Kidney (tissue), 14 donors: Measurements from ENCODE around the gene SLC39A12. TPM values are rescaled to one million over a fixed set of nuclear protein-coding genes. Genes with fewer than 3 reads are reported as not detected.

Experiments
- DNase-seq, 5 donors: peaks; one replicate each; pipeline ENCODE4 v3.0.0-alpha.2; 2013 to 2020
- FAIRE-seq: peaks from 2 replicates; lab custom pipeline; 2012; peaks lifted over from hg19 to GRCh38; lab: Jason Lieb, UNC
- H3K27ac ChIP-seq, 2 donors: one replicate each; pipeline ENCODE4 v1.7.0; 2013; ENCODE audit warnings: low read depth in 2 of 2, low read length in 2 of 2, inconsistent platforms in 1 of 2
- H3K27me3 ChIP-seq: one replicate; pipeline ENCODE4 v1.7.1; 2013; ENCODE audit warnings: low read length, inconsistent platforms; ENCODE audit not compliant: control insufficient read depth, insufficient read depth
- H3K36me3 ChIP-seq, 3 donors: one replicate each; pipeline versions ENCODE4 v1.7.0 to v1.7.1; 2013; ENCODE audit warnings: low read length in 3 of 3, control low read depth in 1 of 3, inconsistent platforms in 1 of 3; ENCODE audit not compliant: insufficient read depth in 3 of 3, control insufficient read depth in 2 of 3
- H3K4me1 ChIP-seq, 3 donors: one replicate each; pipeline versions ENCODE4 v1.7.0 to v1.7.1; 2013; ENCODE audit warnings: low read length in 3 of 3, inconsistent platforms in 1 of 3, low read depth in 1 of 3; ENCODE audit not compliant: control insufficient read depth in 2 of 3, insufficient read depth in 2 of 3
- H3K4me3 ChIP-seq, 3 donors: one replicate each; pipeline versions ENCODE4 v1.7.0 to v1.8.1; 2013; ENCODE audit warnings: low read length in 3 of 3, control low read depth in 1 of 3, inconsistent platforms in 1 of 3
- H3K9ac ChIP-seq, 3 donors: one replicate each; pipeline versions ENCODE4 v1.7.0 to v1.7.1; 2013; ENCODE audit warnings: low read length in 3 of 3, control low read depth in 1 of 3, inconsistent platforms in 1 of 3
- H3K9me3 ChIP-seq, 3 donors: one replicate each; pipeline versions ENCODE4 v1.7.0 to v1.7.1; 2013; ENCODE audit warnings: low read length in 3 of 3, control low read depth in 1 of 3, inconsistent platforms in 1 of 3; ENCODE audit not compliant: control insufficient read depth in 2 of 3, insufficient read depth in 1 of 3
- CTCF ChIP-seq: IDR thresholded peaks from 3 replicates; pipeline ENCODE4 v1.5.1; 2012; ENCODE audit warnings: mild to moderate bottlenecking, moderate library complexity, borderline replicate concordance; ENCODE audit not compliant: insufficient read depth; ENCODE audit errors: extremely low read depth
- intact Hi-C: fragments of 100-400 bp; cut with DNase I; formaldehyde crosslinking; loops from one replicate; pipeline ENCODE4 v1.11.1; 2022
- polyA plus RNA-seq: library from polyadenylated mRNA; stranded (reverse); fragments of 350-450 nt; fragmentation: Illumina TruSeq; extraction: RNeasy Lipid Tissue Mini Kit (QIAGEN cat#74804); gene quantifications from one replicate; pipeline ENCODE4 v1.2.3, GENCODE V29; 2014; ENCODE audit warnings: low read depth, low replicate concordance; ENCODE audit not compliant: insufficient read depth
- total RNA-seq: library from RNA; stranded (reverse); fragmentation: NEBNext Ultra II Directional; extraction: Animal tissue kit (Norgen Biotek cat#: 25700); gene quantifications from one replicate; pipeline ENCODE4 v1.2.1, GENCODE V29; 2021
- donor health status: control.
- donor health status: control.
- donor health status: control.
- donor health status: control.
- donor health status: control.
- donor health status: DM: yes; HTN: yes; CAD: no.
- donor health status: Normal renal cell carcinoma (clear cell type).

Gene SLC39A12
- total and polyA plus RNA-seq, 2 donors from 2014 or later = 0.16 TPM; not detected in 1

- FAIRE-seq = no peak
These were observed 130.7 kb downstream of the SLC39A12 start for GRCh38 chr10:18082381-18082780.

GRCh38 chr10:18085855-18086254 lies 134.1 kb downstream of the SLC39A12 start:
- intact Hi-C loops = no loop called here
- Histone ChIP-seq H3K27ac (no peak overlapping the region), H3K27me3 (no peaks in the 10 kb centered on the region), H3K9me3 (no peaks in the 10 kb centered on the region), H3K36me3 (no peaks in the 10 kb centered on the region), H3K4me3 (no peak overlapping the region), H3K4me1 (no peaks in the 10 kb centered on the region), H3K9ac (no peak overlapping the region)
- FAIRE-seq (no peak), DNase-seq (no peak)
- no peak for TF ChIP-seq CTCF

More at GRCh38 chr10:18082381-18082780, 130.7 kb downstream of the SLC39A12 start:
- Histone ChIP-seq H3K9me3 (no peaks in the 10 kb centered on the region), H3K9ac (no peak overlapping the region), H3K4me1 (no peaks in the 10 kb centered on the region), H3K4me3 (no peak overlapping the region), H3K27ac (no peak overlapping the region), H3K27me3 (no peaks in the 10 kb centered on the region), H3K36me3 (no peaks in the 10 kb centered on the region)
- DNase-seq = no peak
- intact Hi-C loops = no loop called here
- no peak for TF ChIP-seq CTCF

- DNase-seq = no peak
- H3K27me3 ChIP-seq = no peaks in the 10 kb centered on the region
- no peak for FAIRE-seq
These were observed 135.0 kb downstream of the SLC39A12 start for GRCh38 chr10:18086746-18087145.

More at GRCh38 chr10:18086746-18087145, 135.0 kb downstream of the SLC39A12 start:
- H3K36me3 ChIP-seq = no peaks in the 10 kb centered on the region
- no peaks in the 10 kb centered on the region for H3K4me1 ChIP-seq
- intact Hi-C loops = no loop called here
- no peak overlapping the region for H3K27ac ChIP-seq
- no peak overlapping the region for H3K9ac ChIP-seq
- no peak overlapping the region for H3K4me3 ChIP-seq
- no peaks in the 10 kb centered on the region for H3K9me3 ChIP-seq
- TF ChIP-seq CTCF = no peak
